Heart right ventricle (tissue), 16 donors: ENCODE measurements around the gene TRIM36. TPM values are rescaled to one million over a fixed set of nuclear protein-coding genes. Genes with fewer than 3 reads are reported as not detected.

ENCODE experiments used
- ATAC-seq, 8 donors: fragments of 200-7000 bp; cut with Tn5 transposase; one replicate each; pipeline ENCODE4 v1.9.1; 2020; ENCODE audit warnings: mild to moderate bottlenecking in 8 of 8, moderate library complexity in 8 of 8, moderate number of reproducible peaks in 1 of 8
- DNase-seq, 2 donors: peaks; one replicate each; pipeline ENCODE4 v3.0.0-alpha.2; 2020
- H3K27ac ChIP-seq, 10 donors: fragments of 200-600 bp; sonication (generic) in 2 of 10; one replicate each; pipeline versions ENCODE4 v1.5.0 to v1.8.0; 2020 to 2022; ENCODE audit warnings: mild to moderate bottlenecking in 3 of 10
- H3K27me3 ChIP-seq, 7 donors: fragments of 200-600 bp; one replicate each; pipeline ENCODE4 v1.8.0; 2021 to 2022; ENCODE audit warnings: mild to moderate bottlenecking in 2 of 7
- H3K36me3 ChIP-seq, 9 donors: fragments of 200-600 bp; sonication (generic) in 1 of 9; one replicate each; pipeline versions ENCODE4 v1.5.0 to v1.8.0; 2020 to 2022; ENCODE audit warnings: mild to moderate bottlenecking in 2 of 9
- H3K4me1 ChIP-seq, 9 donors: fragments of 200-600 bp; sonication (generic) in 1 of 9; one replicate each; pipeline versions ENCODE4 v1.5.0 to v1.8.0; 2020 to 2022; ENCODE audit warnings: mild to moderate bottlenecking in 4 of 9
- H3K4me3 ChIP-seq, 10 donors: fragments of 200-600 bp; sonication (generic) in 2 of 10; one replicate each; pipeline versions ENCODE4 v1.5.0 to v1.8.0; 2020 to 2022; ENCODE audit warnings: mild to moderate bottlenecking in 7 of 10, moderate library complexity in 2 of 10
- H3K9me3 ChIP-seq, 11 donors: fragments of 200-600 bp in 10 of 11; sonication (generic) in 2 of 11; one replicate each; pipeline versions ENCODE4 v1.5.0 to v1.8.0; 2013 to 2022; ENCODE audit warnings: mild to moderate bottlenecking in 2 of 11, control low read depth in 1 of 11, moderate library complexity in 1 of 11
- CTCF ChIP-seq, 9 donors: fragments of 200-600 bp; sonication (generic) in 2 of 9; IDR thresholded peaks; one replicate each; pipeline versions ENCODE4 v1.5.0 to v1.8.0; 2021 to 2022; ENCODE audit warnings: antibody characterized with exemption in 9 of 9, mild to moderate bottlenecking in 5 of 9, moderate library complexity in 1 of 9
- WGBS, 2 donors: extraction: QIAGEN DNeasy Blood & Tissue Kit; methylation state at CpG; one replicate each; pipeline ENCODE4 v1.1.7; 2013; ENCODE audit warnings: inconsistent platforms in 1 of 2; 5-methylcytosine and 5-hydroxymethylcytosine counted together
- intact Hi-C, 10 donors: fragments of 100-400 bp; cut with DNase I; formaldehyde crosslinking; loops; one replicate each; pipeline versions ENCODE4 v1.11.1 to v1.14.2; 2022
- polyA plus RNA-seq, 2 donors: library from polyadenylated mRNA; stranded (reverse); fragments of 200-250 nt; gene quantifications; one replicate each; pipeline ENCODE4 v1.2.3, GENCODE V29; 2013
- total RNA-seq, 10 donors: library from RNA; stranded (reverse); fragmentation: NEBNext Ultra II Directional in 3 of 10; extraction: Animal tissue kit (Norgen Biotek cat#: 25700) in 3 of 10; gene quantifications; one replicate each; pipeline versions ENCODE4 v1.2.1 to v1.2.4, GENCODE V29; 2021 to 2023
- donor health status: Arrhythmogenic right ventricular cardiomyopathy.
- donor health status: ischemic (EF 13 %, LVEDD 7.1; RV severe dilation, severe dysfunction).
- donor health status: healthy with polysubstance abuse.
- donor health status: DM: no; HTN: yes; CAD: no.
- donor health status: DM: no; HTN: no; CAD: no.
- donor health status: ischemic (EF 25% LVEDD 6.9; RV normal size, moderate dysfunction).
- donor health status: ischemic (EF 25% LVEDD 5.7; RV mildly dilated, moderate dysfunction).
- donor health status: healthy.
- donor health status: DM: yes; HTN: yes; CAD: no.
- donor health status: Ischemic cardiomyopathy.
- donor health status: ischemic (EF 35%, LVEDD 5.7; RV mildly dilated, moderate dysfunction).
- donor health status: nonischemic (EF 11% LVEDD 7.7; RV severe dilation, severe dysfunction).
- donor health status: DM: yes; HTN: yes; CAD: no.
- donor health status: PGD.
- donor health status: ischemic (EF 29% LVEDD 5.4; RV normal size, mild dysfunction).
- donor health status: nonischemic (EF 23%, LVEDD 6.1; RV moderate dilation, normal function).

Gene TRIM36
- total and polyA plus RNA-seq, 12 donors, result 0.06 to 2.2 (median 0.35) TPM

- H3K4me3 ChIP-seq, result no peak overlapping the region
- no peaks in the 10 kb centered on the region for H3K36me3 ChIP-seq
- no peaks in the 10 kb centered on the region for H3K4me1 ChIP-seq
- peak in 1 of 8 donors; percentile 18 for ATAC-seq
- no peak overlapping the region for H3K27ac ChIP-seq
- peaks cover 0 to 14% (median 4%) of the 10 kb centered on the region in 7 donors for H3K27me3 ChIP-seq
- 66 to 76% methylated on average over 7 of the region's 7 CpGs for whole genome bisulfite sequencing, 2 donors
- TF ChIP-seq CTCF (IDR thresholded peaks at IDR 0.05), result no peak
- intact Hi-C loops, result loop anchor here in 9 of 10 donors (5.0 to 10.0 kb wide), 6 partner anchors 141 to 1321 kb away; no protein-coding TSS in a partner anchor
- DNase-seq, result no peak
- no peaks in the 10 kb centered on the region for H3K9me3 ChIP-seq
Observed at GRCh38 chr5:115096034-115096769, 73.5 kb downstream of the TRIM36 start.

DNA sequence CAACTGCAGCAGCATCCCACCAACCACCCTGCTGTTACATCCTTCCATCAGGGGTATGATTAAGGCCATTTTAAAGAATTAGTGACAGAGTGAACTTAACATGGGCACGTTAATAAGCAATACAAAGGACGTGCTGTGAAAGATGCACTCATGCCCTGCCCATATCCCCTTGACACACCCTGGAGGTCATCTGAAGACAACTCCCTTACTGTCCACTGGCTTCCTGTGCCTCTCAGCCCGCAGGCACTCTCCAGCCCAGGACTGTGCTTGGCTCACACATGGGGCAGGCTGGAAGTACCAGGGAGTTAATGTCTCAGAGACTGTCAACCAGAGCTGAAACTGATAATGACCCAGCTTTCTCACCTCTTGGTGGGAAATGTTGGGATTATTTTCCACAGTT lies 81.8 kb downstream of the TRIM36 start:
- peaks cover 0 to 41% (median 7%) of the 10 kb centered on the region in 7 donors for H3K27me3 ChIP-seq
- WGBS, 2 donors, result 65 to 71% methylated on average over 3 of the region's 3 CpGs
- intact Hi-C loops, result no loop called here
- TF ChIP-seq CTCF (IDR thresholded peaks at IDR 0.05), result no peak
- H3K36me3 ChIP-seq, result no peaks in the 10 kb centered on the region
- H3K4me1 ChIP-seq, result no peaks in the 10 kb centered on the region
- no peak overlapping the region for H3K4me3 ChIP-seq
- DNase-seq, result no peak
- no peak overlapping the region for H3K27ac ChIP-seq
- ATAC-seq, result no peak
- no peaks in the 10 kb centered on the region for H3K9me3 ChIP-seq

DNA sequence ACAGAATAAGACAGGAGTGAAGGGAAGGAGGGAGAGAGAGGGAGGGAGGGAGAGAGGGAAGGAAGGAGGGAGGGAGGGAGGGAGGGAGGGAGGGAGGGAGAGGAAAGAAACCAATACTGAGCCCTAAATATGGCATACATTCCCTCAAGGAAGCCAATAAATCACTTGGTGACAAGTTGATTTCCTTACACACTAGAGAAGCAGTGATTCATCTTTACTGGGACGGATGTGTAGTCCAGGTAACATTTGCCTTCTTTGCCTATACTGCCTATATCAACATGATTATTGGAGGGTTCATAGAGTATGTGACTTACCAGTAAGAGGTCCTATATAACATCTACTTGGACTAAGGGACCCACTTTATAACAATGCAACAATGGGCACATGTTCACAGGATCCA lies 83.2 kb downstream of the TRIM36 start:
- 76 to 83% methylated on average over 1 of the region's 1 CpG for WGBS, 2 donors
- no peak for TF ChIP-seq CTCF (IDR thresholded peaks at IDR 0.05)
- intact Hi-C loops, result no loop called here
- Histone ChIP-seq H3K27me3 (peaks cover 0 to 38% (median 7%) of the 10 kb centered on the region in 7 donors), H3K27ac (no peak overlapping the region), H3K9me3 (no peaks in the 10 kb centered on the region), H3K36me3 (no peaks in the 10 kb centered on the region), H3K4me1 (no peaks in the 10 kb centered on the region), H3K4me3 (no peak overlapping the region)
- DNase-seq (no peak), ATAC-seq (no peak)

DNA sequence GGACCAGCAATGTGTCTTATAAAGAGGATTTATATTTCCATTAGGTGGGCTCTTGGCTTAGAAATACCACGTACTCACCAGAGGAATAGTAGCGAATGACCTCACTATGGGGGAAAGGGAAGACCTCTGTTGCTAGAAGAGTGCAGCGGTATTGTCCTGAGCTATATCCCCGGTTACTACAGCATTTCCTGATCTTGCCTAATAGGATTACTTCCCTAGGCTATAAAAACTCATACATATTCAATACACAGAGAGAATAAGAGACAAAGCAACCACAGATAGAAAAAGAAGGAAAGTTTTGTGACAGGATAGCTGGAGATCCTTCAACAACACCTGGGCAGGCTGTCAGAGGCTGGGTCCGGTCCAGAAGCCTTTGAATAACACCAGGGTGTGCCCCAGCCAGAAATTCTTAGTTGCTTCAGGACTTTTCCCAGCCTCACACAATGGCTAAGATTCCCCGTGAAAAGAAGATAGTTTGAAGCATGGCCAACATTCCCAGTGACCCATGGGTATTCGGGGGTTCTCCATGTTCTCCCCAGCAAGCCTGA lies 85.4 kb downstream of the TRIM36 start:
- H3K36me3 ChIP-seq, result no peaks in the 10 kb centered on the region

More for the DNA sequence above, 85.4 kb downstream of the TRIM36 start:
- Histone ChIP-seq H3K9me3 (no peaks in the 10 kb centered on the region), H3K4me1 (no peaks in the 10 kb centered on the region), H3K27ac (no peak overlapping the region), H3K4me3 (no peak overlapping the region), H3K27me3 (peaks cover 0 to 24% (median 5%) of the 10 kb centered on the region in 7 donors)
- TF ChIP-seq CTCF (IDR thresholded peaks at IDR 0.05), result no peak
- 75 to 80% methylated on average over 7 of the region's 7 CpGs for WGBS, 2 donors
- intact Hi-C loops, result no loop called here
- peak in 1 of 8 donors; percentile 35 for ATAC-seq
- DNase-seq, result peak in 1 of 2 donors; percentile 12
